GM12892 (cell line): Measurements from ENCODE around the gene KLF7.

ENCODE experiments used
- DNase-seq: peaks from one replicate; pipeline ENCODE4 v3.0.0; 2011; ENCODE audit not compliant: insufficient read length
- FAIRE-seq: peaks from 2 replicates; lab custom pipeline; 2011; peaks lifted over from hg19 to GRCh38; lab: Jason Lieb, UNC
- POLR2A ChIP-seq: IDR thresholded peaks from 2 replicates; pipeline ENCODE4 v1.6.1; 2011; ENCODE audit warnings: low read depth, low read length, control low read depth
- POLR2AphosphoS5 ChIP-seq: IDR thresholded peaks from 2 replicates; pipeline ENCODE4 v1.6.1; 2011; ENCODE audit warnings: low read depth, low read length, control low read depth
- TAF1 ChIP-seq: IDR thresholded peaks from 2 replicates; pipeline ENCODE4 v1.6.1; 2011; ENCODE audit warnings: low read depth, mild to moderate bottlenecking, control low read depth, low read length, borderline replicate concordance

KLF7 gene

DNA sequence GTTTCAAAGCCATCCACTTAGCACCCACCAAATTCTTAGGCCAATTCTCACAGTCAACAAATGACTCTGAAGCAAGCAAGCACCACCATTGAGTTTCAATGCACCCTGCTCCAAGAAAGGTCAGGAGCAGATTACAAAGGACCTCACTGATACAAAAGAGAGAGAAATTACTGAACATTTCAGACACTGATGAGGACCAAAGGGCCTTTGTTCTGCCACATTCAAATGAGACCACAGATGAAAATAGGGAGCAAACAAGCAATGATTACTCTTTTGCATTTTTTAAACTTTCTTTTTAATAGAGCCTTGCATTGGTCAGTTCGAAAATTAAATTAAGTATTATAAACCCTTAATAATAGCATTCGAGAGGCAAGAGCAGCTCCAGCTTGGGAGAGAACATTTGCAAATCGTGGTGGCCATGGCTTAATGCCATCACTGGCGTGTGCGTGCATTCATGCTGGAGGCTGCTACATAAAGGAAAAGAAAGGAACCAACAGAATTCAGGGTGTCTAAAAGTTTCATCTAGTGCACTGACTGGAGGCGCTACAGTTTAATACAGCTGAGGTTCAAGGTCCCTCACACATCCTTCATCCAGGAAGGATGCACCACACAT, 87.5 kb downstream of the KLF7 start:
- TF ChIP-seq POLR2AphosphoS5, result no peak
- no peak for TF ChIP-seq POLR2A
- no peak for TF ChIP-seq TAF1
- DNase-seq (no peak), FAIRE-seq (no peak)

DNA sequence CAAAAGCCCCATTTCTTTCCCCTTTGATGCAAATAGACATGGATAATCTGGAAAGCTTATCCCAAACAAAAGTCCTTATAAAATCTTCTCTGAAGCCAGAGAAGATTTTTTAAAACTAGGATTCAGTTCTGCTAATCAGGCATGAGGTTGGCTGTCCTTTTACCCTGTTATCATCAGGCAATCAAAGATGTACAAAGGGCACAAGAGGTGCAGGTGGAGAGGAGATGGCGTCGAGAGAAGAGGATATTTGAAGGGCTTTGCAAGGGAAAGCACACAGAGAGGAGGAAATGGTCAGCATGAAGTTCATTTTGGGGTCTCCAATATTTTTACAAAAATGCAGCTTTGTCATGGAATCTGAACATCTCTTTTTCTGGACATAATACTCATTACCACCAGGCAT, 88.5 kb downstream of the KLF7 start:
- DNase-seq (no peak), FAIRE-seq (no peak)
- TF ChIP-seq POLR2A (no peak), TAF1 (no peak), POLR2AphosphoS5 (no peak)

DNA sequence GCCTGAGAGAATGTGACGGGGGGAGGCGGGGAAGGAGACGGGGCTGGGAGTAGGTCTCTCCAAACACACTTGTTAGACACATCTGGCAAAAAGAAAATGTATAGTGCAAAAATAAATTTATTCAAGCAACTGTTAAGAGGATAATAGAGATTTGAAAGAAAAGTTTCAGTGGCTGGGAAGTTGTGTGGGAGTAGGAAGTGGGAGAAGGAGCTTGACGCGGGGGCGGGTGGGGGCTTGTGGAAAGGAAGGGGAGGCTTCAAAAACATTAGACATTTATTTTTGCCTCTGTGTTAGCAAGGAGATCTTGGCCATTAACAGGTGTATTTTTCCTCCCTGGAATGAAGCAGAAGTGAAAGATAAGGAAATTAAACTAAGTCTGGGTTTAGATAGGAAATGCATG, 90.3 kb downstream of the KLF7 start:
- no peak for DNase-seq
- no peak for FAIRE-seq
- TF ChIP-seq POLR2A (no peak), TAF1 (no peak), POLR2AphosphoS5 (no peak)

DNA sequence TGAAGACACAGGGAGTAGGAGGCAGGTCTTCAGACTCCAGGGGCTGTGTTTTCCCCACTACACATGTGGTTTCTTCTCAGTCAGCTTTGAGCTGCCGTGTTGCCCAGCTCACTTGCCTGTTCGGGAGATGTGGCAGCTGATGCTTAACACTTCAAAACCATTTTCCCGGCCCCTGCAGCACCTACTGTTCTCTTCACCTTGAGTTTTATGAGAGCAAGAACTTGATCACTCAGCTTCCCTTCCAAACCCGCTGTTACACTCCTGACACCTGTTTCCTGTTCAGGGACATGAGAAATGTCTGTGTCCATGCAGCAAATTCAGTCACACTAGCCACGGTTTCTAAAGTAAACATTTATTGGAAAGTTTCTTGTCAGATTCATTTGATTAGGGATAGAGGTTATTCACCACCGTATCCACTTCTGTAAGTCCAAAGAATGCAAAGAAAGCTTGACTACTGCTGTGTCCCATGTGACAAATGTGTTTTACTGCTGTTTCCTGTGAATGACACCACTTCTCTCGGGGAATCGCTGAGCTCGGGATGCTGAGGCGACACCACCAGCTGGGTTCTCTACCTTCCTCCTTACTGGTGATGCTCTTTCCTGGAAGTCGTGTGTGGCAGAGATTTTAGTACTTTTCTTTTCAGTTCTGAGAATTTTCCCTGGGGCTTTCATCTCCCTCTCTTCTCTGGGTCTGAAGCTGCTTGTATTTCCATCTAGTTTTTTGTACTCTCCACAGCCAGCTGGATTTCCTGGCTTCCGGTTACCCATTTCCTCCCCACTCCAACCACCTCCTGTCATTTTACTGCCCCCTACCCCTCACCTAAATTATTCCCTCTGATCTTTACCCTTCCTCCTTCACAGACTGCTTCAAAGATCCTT, 91.7 kb downstream of the KLF7 start:
- DNase-seq, result no peak
- peak; percentile 83 for FAIRE-seq
- TF ChIP-seq TAF1 (no peak), POLR2AphosphoS5 (no peak), POLR2A (no peak)

DNA sequence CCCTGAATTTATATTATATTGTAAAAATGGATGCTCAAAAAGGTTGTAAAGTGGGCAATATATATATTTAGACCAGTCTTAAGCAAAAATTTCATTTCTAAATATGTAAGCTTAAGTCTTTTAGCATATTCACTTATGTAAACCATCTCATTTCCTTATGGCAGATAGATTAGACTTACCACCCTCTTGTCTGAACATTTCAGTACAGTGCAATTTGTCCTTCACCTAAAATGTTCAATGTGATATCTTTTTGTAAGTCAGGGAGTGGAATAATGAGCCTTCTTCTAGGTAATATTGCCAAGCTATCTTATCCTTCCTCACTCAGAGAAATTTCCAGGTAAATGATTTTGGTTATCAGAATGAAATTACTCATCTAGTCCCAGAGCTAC, 92.3 kb downstream of the KLF7 start:
- TF ChIP-seq POLR2A (no peak), POLR2AphosphoS5 (no peak), TAF1 (no peak)
- FAIRE-seq, result no peak

DNA sequence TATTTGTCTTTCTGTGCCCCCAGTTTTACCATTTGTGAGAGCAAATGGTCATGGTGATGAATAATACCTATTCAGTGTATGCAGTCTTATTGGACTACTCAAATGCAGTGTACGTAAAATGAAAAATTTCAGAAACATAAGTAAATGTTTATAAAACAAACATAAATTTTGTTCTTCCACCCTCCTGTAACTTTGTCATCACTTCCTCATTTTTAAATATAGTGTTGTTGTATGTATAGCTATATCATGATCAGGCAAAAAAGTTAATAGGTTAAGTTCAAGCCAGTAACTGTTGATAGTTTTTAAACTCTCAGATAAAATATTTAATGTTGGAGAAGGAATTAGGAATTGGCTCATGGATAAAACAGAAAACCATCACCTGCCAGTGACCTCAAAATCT, 93.2 kb downstream of the KLF7 start:
- FAIRE-seq (no peak), DNase-seq (no peak)
- TF ChIP-seq POLR2AphosphoS5 (no peak), TAF1 (no peak), POLR2A (no peak)

More for the DNA sequence above, 92.3 kb downstream of the KLF7 start:
- DNase-seq, result no peak

DNA sequence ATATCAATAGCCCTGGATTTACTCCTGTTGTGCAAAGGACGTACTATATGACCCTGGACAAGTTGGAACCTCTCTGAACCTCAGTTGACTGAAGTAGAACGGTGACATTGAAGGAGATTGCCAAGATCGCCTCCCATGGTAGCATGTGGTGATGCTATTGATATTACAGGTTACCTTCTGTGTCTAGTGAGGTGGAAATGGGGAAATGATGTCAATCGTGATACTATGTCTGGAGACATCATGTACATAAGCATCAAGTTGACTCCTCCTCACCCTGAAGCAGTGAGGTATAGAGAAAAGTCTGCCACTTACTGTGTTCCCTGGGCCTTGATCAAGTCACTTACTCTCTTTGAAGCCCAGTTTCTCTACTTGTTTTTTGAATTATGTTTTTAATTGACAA, 93.9 kb downstream of the KLF7 start:
- TF ChIP-seq POLR2AphosphoS5 (no peak), TAF1 (no peak), POLR2A (no peak)
- FAIRE-seq, result peak; percentile 40
- DNase-seq, result no peak

DNA sequence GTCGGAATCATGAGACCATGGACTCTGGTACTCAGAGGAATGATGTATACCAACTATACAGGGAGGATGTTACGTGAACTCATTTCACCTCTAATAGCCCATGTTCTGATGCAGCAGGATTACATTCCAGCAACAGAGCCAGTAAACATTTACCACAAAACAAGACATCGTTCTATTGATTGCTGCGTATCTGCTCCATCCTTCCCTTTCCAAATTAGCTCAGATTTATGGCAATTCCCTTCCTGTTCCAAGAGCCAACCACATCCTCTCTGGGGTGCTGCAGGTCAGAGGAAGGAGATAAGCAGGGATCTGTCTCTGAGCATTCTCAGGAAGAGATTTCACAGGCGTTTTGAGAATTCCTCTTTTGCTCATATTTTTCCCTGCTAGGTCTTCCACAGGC, 98.3 kb downstream of the KLF7 start:
- no peak for TF ChIP-seq POLR2A
- TF ChIP-seq POLR2AphosphoS5, result no peak
- no peak for TF ChIP-seq TAF1
- DNase-seq, result no peak
- no peak for FAIRE-seq

DNA sequence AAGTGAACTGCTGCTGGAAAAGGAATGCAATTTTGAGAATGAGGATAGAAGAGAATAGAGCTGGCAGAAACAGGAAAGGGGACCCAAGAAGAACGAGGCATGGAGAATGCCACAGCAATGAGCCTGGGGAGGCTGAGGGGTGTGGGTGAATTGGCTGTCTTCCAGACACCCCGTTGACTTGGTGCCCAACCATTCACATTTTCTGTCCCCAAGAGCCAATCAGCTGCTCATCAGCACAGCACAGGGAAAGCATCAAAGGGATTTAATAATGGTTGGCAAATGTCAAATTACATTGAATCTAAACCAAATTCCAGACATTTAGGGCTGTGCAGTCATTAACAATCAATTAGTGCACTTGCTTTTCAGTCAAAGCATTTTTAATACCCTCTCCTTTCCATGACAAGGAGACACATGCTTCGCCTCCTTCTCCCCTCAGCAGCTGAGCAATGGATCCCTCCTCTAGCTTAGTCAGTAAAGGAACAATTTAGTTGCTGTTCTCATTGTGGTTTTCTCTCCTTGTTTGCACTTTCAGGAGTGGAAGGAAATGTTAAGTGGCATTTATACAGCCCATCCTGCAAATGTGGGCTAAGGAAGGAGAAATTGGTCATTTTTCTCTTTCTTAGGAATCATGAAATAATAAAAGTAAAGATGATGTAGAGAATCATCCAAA, 98.8 kb downstream of the KLF7 start:
- TF ChIP-seq TAF1, result no peak
- no peak for DNase-seq
- FAIRE-seq, result no peak

DNA sequence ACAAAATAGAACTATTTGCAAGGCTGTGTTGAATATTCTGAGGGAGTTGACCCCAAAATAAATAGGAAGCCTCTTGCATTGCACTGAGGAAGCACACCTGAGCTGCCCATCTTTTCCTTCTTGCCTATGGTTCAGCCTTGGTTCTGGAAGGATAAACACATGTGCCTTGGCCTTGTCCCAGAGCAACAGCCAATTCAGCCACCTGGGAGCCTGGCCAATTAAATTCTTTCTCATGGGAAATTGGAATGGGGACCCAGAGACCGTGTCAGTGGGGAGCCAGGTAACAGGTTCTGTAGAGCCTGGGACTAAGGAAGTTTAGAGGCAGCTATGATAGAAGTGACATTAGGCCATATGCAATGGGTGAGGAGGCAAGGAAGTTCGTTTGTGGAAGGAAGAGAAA, 99.6 kb downstream of the KLF7 start:
- TF ChIP-seq POLR2A, result no peak
- TF ChIP-seq TAF1, result no peak
- no peak for TF ChIP-seq POLR2AphosphoS5
- DNase-seq (no peak), FAIRE-seq (no peak)

DNA sequence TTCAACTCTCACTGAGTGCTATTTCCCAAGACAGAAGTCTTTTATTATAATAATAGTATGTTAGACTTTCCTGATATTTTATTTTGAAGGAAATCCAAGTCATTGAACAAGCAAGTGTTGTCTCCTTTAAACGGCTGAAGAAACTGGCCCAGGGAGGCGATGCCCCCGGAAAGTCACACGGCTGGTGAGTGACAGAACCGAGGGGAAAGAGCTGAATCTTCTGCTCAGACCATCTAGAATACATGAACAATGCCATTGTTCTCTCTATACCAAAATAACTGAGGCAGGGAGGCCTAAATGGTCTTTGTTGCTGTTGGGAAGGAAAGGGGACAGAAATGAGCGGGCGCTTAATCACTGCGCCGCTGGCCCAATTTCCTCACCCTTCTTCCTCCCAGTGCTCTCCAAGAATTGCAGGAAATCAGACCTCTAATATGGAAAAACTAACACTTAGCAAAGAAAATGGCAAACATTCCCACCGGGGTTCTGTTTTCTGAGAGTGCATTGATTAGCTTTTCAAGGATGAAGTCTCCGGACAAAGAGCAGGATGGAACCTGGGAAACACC, 101.5 kb downstream of the KLF7 start:
- FAIRE-seq (no peak), DNase-seq (no peak)
- no peak for TF ChIP-seq POLR2A

DNA sequence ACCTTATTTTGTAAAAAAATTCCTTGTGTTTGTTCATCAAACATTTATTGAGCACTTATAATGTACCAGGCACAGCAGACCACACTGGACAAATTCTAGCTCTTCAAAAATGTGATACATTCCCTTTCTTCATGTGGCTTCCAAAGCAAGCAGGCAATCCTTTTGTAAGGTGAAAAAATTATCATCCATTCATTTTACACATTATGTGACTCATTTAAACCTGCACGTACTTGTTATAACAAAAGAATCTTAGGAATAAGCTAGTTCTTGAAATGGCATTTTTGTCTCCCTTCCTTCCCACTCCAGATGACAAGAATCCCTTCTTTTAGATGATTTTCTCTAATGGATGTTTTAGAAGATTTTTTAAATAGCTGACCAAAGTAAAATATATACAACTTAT, 104.6 kb downstream of the KLF7 start:
- no peak for TF ChIP-seq POLR2A
- no peak for TF ChIP-seq POLR2AphosphoS5
- no peak for TF ChIP-seq TAF1
- DNase-seq (no peak), FAIRE-seq (no peak)

DNA sequence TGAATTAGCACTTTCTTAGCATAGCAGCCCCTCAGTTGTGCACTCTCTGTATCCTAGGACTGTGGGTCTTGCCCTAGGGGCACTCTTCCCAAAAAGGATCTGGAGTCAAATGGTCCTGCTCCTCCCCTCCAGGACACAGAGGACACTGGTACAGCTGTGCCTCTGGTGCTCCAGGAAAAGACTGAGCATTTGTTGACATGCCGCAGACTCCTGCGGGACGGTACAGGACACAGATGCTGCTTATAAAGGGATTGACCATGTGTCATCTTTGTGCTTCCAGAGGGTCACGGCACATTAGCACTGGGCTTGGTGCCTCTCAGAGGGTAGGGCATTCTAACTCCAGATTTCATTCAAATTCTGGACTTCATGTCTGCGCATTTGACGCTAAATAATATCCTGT, 110.5 kb downstream of the KLF7 start:
- FAIRE-seq (no peak), DNase-seq (no peak)
- TF ChIP-seq TAF1 (no peak), POLR2AphosphoS5 (no peak)
